ENCODE measurements around the gene HOXB3.

- TF ChIP-seq EZH2 (IDR thresholded peaks at IDR 0.05), result no peak
- TF ChIP-seq POLR2AphosphoS5 (IDR thresholded peaks at IDR 0.05; ENCODE audit: borderline replicate concordance, low read depth, low read length), result peak; percentile 38; the same call in 1 of the 2 replicates
- TF ChIP-seq FOXP2 (optimal IDR thresholded peaks at IDR 0.05; ENCODE audit: control extremely low read depth, extremely low read length, insufficient read depth), result no peak
Observed at GRCh38 chr17:48577946-48578615, 12.0 kb downstream of the HOXB3 start, which contains the start of gene HOXB4.

Data from SK-N-MC (cell line).